Daoy (cell line): ENCODE data around the gene CZIB. TPM values are rescaled to one million over a fixed set of nuclear protein-coding genes. Genes with fewer than 3 reads are reported as not detected.

Experiments
- DNase-seq: peaks from one replicate; pipeline ENCODE4 v3.0.0-alpha.2; 2015; ENCODE audit warnings: low read depth
- total RNA-seq: library from RNA; depleted of rRNA; stranded (reverse); fragments of >200 nt; shearing (Covaris generic); gene quantifications from 2 replicates; pipeline ENCODE4 v1.2.3, GENCODE V29; 2014; rRNA removed

CZIB gene
- 73.9 and 83.4 TPM in 2 replicates for total RNA-seq

DNA sequence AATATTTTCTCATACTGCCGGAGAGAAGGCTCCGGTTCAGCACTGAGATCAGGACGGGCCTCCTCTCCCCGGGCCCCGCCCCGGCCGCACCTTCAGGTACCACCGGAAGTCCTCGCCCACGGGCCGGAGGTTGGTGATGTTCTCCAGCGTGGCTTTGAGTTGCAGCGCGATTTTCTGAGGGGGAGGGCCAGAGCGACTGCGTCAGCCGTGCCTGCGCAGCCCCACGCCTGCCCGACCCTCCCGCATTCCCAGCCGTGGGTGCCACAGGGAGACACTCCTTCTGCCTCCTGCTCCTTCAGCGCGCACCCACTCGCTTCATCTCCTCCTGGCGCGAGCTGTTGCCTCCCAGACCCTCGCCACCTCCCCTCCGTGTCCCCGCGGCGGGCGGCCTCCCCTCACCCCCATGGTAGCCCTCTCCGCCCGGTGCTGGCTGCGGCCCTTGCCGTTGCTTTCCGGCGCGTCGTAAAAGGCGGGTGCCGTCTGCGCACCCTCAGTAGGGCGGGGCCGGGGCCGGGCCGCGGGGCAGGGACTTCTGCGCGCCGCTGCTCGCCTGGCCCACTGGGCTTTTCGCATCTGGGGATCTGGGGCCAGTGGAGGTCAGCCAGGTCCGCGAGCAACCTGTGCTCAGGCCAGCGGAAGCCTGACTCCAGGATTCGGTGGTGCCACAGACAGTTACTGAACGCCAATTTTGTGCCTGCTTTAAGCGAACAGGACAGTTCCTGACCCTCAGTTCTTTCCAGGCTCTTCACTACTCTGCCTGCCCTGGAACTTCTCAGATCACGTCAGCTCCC is at the start of gene CZIB:
Gene CZIB, minus strand, starts transcription at position 464 of the 791 bp plus-strand sequence. Its CDS starts 59 bp downstream, at position 405.
- DNase-seq: peak; percentile 96

DNA sequence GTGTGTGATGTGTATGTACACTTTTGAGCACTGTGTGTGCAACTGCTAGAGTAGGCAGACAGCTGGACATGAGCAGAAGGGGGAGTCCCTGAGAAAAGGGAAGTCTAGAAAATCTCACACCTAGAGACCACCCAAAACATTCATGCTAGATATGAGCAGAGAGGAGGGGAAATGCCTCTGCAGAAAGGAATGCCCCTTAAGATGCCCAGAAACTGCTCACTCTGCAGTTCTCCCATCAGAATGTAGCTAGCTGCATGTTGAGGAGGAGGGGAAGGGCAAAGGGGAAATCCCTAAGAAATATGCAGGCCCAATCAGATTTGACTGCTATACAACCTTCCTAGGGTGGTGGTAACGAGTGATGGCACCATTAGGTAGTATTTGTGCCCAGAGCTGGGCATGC is 49.7 kb upstream of the CZIB start:
- DNase-seq: no peak

DNA sequence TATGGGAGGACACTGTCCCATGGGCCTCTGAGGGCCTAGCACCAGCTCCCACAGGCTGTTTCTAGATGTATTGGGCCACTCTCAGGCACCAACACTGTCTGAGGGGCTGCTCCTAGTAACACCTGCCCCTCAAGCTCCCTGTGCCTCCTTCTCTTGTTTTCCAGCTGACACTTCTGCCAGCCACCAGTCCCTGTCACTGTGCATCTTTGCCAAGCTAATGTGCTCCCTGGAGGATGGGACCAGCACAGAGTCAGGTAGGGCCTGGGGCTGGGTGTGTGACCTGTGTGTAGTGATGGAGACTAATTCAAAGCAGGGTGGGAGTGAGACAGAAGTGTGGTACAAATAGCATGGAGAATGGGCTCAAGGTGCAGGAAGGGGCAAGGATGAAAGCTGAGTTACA is 47.3 kb upstream of the CZIB start:
- DNase-seq: no peak

- DNase-seq: no peak
These were observed 45.6 kb upstream of the CZIB start for GRCh38 chr1:53266038-53266437.

DNA sequence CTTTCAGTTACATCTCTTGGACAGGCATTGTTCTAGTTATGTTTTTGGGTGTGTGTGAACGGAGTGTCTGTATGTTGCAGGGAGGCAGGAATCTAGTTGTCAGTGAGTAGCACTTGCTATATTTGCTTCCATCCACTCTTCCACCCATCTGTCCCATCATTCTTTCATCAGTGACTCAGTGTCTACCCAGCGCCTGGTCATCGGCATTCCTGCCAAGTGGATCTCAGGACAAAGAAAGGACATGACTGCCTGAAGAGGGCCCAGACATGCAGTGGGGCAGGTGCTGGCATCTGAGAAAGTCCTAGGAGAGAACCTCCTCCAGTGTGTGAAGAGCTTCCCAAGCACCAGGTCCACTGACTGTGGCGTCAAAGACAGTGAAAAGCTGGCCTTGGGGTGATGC is 45.1 kb upstream of the CZIB start:
- no peak for DNase-seq

- no peak for DNase-seq
These were observed 43.6 kb upstream of the CZIB start for GRCh38 chr1:53264048-53264447.

DNA sequence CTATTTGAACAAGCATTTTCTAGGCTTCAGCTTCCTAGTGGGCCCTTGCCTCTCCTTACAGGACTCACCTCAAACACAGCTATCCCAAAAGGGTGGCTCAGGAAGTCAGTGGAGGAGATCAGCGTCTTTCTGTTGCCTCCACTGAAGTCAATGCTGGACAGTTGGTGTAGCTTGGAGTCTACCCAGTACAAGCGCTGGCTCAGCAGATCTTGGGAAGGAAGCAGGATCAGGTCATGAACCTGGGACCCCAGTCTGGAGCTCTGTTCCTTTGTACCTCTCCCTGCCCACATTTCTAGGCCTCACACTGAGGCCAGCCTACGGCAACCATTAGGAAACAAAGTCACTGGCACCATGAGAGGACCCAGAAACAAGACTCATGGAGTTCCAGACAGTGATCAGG is 41.6 kb upstream of the CZIB start:
- no peak for DNase-seq

GRCh38 chr1:53260631-53261247 is 40.3 kb upstream of the CZIB start:
- no peak for DNase-seq

DNA sequence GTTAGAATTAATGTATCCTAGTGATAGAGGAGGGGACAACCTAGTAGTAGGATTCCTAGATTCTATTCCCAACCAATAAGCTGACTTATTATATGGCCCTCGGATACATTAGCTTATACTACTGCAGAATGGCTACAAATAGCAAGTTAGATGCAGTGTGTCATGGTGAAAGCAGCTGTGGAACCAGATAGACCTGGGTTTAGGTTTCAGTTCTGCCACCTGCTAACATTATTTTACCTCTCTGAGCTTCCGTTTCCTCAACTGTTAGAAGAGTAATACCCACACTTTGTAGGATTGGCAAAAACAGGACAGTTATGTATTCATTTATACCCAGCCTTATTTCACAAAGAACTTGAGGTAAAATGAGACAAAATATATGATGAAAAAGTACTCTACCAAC is 39.5 kb upstream of the CZIB start:
- DNase-seq: no peak

- DNase-seq: no peak
These were observed 37.8 kb upstream of the CZIB start for GRCh38 chr1:53258216-53258615.

DNA sequence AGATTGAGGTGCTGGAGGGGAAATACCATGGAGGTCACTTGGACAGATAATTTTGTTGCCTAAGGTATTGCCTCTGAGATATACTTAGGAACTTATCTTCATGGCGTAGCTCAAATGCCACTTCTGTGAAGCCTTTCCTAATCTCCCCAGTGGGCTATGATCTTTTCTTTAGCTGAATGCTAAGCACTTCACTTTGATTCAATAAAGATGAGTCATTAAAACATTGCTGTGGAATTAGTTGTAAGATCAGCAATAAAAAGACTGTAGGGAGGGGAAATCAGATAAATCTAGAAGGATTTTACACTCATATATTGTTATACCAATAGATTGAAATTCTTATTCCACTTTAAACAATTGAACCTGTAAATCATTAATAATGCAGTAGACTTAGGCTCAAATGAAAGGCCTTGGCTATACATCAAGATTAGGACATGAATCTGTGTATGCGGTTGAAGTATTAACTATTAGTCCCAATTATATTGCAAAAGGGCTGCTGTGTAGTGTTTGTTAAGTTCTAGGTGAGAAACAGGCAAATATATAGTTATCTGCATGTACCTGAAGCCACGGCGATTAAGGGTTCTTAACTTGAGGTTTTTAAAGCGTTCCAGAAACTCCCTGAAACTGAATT is 37.1 kb upstream of the CZIB start:
- no peak for DNase-seq

DNA sequence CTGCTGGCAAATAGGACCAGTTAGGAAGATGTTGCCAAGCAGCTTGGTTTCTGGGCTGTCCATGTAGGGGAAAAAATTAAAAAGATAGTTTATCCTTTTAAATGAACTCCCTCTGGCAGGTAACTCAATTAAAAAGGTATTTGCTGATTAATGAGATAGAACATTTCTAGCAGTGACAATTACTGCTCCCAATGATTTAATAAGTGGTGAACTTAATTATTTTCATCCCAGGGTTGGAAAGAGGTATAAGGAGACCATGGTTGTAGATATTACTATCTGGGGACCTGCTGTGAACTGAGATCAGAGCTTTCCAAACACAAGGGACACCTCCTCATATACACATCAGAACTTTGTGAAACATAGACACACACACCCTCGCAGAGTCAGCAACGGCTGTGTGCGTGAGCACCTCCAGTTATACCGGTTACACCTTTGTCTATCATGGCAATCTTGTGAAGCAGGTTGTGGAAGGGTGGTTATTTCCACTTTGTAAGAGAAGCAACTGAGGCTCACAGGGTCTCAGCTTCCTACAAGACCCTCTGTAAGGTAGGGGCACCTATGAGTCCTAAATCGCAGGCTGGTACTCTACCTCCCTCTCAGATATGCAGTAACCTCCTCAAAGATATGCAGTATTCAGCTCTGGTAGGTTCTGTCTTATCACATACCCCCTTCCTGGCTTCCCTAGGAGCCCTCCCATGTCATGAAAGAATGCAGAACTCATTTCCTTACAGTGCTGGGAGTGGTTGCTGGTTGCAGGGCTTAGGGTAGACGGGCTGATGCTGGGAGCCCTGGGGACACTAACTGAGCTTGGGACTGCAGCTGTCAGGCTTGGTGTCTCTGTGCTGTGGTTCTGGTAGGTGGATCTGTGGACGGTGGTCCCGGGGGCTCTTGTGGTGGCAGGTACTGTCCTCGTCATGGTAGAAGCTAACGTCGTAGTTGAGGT is 36.3 kb upstream of the CZIB start:
- no peak for DNase-seq

DNA sequence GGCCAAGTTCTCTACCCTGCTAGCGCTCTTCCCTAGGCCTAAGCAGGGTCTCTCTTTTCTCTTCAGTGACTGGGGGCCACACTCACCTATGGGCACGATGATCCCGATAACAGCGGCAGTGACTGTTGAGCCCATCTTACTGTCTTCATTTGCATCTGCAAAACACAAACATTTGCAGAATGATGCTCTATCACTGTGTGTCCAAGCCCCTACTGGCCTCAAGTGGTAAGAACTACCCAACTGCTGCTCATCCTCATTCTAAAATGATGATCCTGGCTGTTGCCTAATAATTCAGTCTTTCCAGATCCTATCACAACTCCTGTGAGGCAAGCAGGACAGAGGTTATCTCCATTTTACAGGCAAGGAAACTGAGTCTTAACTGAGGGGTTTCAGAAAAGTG is 34.6 kb upstream of the CZIB start:
- no peak for DNase-seq

DNA sequence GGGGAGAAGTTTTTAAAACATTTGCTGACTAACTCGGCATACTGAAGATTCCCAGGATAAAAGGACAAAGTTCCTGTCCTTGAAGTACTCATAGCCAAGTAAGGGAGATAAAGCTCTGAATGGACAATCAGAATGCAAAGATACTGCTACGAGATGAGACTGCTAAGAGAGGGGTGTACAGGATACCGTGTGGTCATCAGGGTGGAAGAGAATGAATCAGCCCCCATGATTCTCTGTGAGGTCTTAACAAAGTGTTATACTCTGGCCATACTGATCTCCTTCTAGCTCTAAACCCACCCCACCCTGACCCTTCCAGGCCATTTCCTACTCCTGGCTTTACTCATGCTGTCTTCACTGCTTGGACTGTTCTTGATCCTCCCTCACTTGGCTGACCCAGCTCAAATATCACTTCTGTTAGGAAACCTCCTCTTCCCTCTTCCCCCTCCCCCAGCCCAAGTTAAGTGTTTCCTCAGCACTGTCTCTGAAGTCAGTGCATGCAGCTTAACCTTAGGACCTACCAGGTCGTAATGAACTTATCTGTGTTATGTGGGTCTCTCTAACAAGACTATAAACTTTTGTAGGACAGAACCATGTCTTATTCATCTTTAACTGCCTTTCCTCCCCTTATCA is 33.7 kb upstream of the CZIB start:
- no peak for DNase-seq

DNA sequence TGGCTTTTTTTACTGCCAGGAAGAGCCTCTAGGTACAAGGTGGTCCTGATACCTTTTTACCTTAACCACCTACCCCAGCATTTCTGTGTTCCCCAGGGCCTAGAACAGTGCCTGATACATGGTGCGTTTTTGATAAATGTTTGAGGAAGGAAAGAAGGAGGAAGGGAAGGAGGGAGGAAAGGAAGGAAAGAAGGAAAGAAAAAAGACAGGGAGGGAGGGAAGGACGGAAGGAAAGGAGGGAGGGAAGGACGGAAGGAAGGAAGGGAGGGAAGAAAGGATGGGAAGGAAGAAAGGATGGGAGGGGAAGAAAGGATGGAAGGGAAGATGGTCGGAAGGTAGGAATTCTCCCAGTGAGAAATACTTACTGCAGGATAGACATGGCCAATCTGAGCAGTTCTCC is 29.9 kb upstream of the CZIB start:
- no peak for DNase-seq

DNA sequence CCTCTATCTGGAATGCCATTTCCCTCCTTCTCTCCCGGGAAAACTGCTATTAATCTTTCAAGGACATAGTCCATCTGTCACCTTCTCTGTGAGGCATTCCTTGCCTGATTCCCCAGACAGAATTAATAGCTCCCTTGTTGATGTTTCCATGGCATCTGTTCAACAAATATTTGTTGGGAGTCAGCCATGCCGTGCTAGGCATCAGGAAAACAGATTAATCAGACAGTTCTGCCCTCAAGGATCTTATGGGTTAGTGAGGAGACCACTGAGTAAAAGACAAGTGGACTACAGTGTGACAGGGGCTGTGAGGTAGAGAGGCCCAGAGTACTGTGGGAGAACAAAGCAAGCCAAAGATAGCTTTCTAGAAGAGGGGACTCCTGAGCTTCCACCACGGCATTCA is 29.3 kb upstream of the CZIB start:
- no peak for DNase-seq

GRCh38 chr1:53246261-53247134 is 26.1 kb upstream of the CZIB start:
- no peak for DNase-seq

DNA sequence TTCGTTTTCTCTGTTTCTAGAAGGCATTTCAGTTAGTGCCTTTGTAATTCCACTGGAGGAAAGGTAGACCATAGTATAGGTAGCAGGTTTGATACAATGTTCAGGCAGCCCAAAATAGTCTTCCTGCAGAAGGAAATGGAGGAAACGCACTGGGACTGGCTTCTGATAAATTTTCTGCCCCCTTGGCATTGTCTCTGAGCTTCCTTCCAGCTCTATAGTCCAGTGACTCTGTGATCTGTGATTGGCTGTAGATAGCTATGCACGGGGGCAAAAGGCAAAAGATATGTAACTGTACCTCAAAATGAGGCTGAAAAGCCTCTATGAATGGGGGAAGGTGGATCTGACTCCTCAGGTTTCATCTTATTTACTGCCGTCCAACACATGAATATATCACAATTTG is 23.7 kb upstream of the CZIB start:
- DNase-seq: no peak

GRCh38 chr1:53242381-53242780 is 21.9 kb upstream of the CZIB start:
- no peak for DNase-seq

DNA sequence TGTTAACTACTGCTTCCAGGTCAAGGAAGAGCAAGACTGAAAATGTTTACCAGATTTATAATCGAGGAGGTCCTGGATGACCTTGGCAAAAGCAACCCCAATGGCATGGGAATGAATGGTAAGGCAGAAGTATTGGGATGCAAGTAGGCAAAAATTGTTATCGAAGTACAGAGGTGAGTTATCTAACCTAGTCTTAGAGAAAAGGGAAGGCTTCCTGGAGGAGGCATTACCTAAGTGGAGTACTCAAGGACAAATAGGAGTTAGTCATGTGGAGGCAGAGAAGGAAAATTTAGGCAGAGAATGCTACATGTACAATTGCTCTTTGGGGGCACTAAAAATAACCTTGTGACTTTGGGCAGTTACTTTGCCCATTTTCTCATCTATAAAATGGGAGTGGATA is 21.4 kb upstream of the CZIB start:
- no peak for DNase-seq
